Upper lobe of right lung (tissue), 1 donor: ENCODE results near the gene PAGE1. TPM values are rescaled to one million over a fixed set of nuclear protein-coding genes. Genes with fewer than 3 reads are reported as not detected.
"Not testable (repeated sequence)": the region's sequence is repeated elsewhere in the genome, so short reads cannot be mapped to it uniquely, and the experiment has no call there.

Experiments used
- ATAC-seq: fragments of 200-7000 bp; cut with Tn5 transposase; one replicate; pipeline ENCODE4 v1.9.1; 2020; ENCODE audit warnings: mild to moderate bottlenecking, moderate library complexity
- DNase-seq: peaks from one replicate; pipeline ENCODE4 v3.0.0-alpha.2; 2020
- H3K27ac ChIP-seq: fragments of 200-600 bp; one replicate; pipeline ENCODE4 v1.8.0; 2022
- H3K27me3 ChIP-seq: fragments of 200-600 bp; one replicate; pipeline ENCODE4 v1.8.0; 2022; ENCODE audit warnings: mild to moderate bottlenecking
- H3K36me3 ChIP-seq: fragments of 200-600 bp; one replicate; pipeline ENCODE4 v1.8.0; 2022
- H3K4me1 ChIP-seq: fragments of 200-600 bp; one replicate; pipeline ENCODE4 v1.8.0; 2022
- H3K4me3 ChIP-seq: fragments of 200-600 bp; one replicate; pipeline ENCODE4 v1.8.0; 2022; ENCODE audit warnings: mild to moderate bottlenecking
- H3K9me3 ChIP-seq: fragments of 200-600 bp; one replicate; pipeline ENCODE4 v1.8.0; 2022
- CTCF ChIP-seq: fragments of 200-600 bp; IDR thresholded peaks from one replicate; pipeline ENCODE4 v1.8.0; 2022; ENCODE audit warnings: antibody characterized with exemption
- intact Hi-C: fragments of 100-400 bp; cut with DNase I; formaldehyde crosslinking; loops from one replicate; pipeline ENCODE4 v1.11.0; 2022
- total RNA-seq: library from RNA; stranded (reverse); fragmentation: NEBNext Ultra II Directional; extraction: Animal tissue kit (Norgen Biotek cat#: 25700); gene quantifications from one replicate; pipeline ENCODE4 v1.2.1, GENCODE V29; 2021
- donor health status: DM: no; HTN: yes; CAD: no; lungs with severe emphysema.

PAGE1 gene
- total RNA-seq, 1 donor from 2014 or later = not detected

GRCh38 chrX:49725401-49725800 lies 29.6 kb upstream of the PAGE1 start:
- no peak for TF ChIP-seq CTCF
- intact Hi-C loops = no loop called here
- H3K36me3 ChIP-seq = no peaks in the 10 kb centered on the region
- no peaks in the 10 kb centered on the region for H3K4me1 ChIP-seq
- no peaks in the 10 kb centered on the region for H3K9me3 ChIP-seq
- H3K27me3 ChIP-seq = no peaks in the 10 kb centered on the region
- H3K4me3 ChIP-seq = no peak overlapping the region
- no peak overlapping the region for H3K27ac ChIP-seq
- ATAC-seq (no peak), DNase-seq (no peak)

- ATAC-seq, H3K4me1 ChIP-seq, H3K9me3 ChIP-seq, H3K36me3 ChIP-seq, DNase-seq, intact Hi-C loops, H3K27me3 ChIP-seq, H3K4me3 ChIP-seq, H3K27ac ChIP-seq: not testable (repeated sequence)
Observed at GRCh38 chrX:49720106-49720505, 24.3 kb upstream of the PAGE1 start.

- intact Hi-C loops = no loop called here
- ATAC-seq (no peak), DNase-seq (no peak)
Observed at GRCh38 chrX:49712577-49712976, 16.8 kb upstream of the PAGE1 start.

GRCh38 chrX:49710744-49711319 lies 15.0 kb upstream of the PAGE1 start:
- no peaks in the 10 kb centered on the region for H3K27me3 ChIP-seq
- DNase-seq (no peak), ATAC-seq (no peak)
- no peaks in the 10 kb centered on the region for H3K36me3 ChIP-seq
- no peaks in the 10 kb centered on the region for H3K9me3 ChIP-seq
- H3K27ac ChIP-seq = no peak overlapping the region
- no peaks in the 10 kb centered on the region for H3K4me1 ChIP-seq
- no peak for TF ChIP-seq CTCF
- no peak overlapping the region for H3K4me3 ChIP-seq
- intact Hi-C loops = no loop called here

More at GRCh38 chrX:49712577-49712976, 16.8 kb upstream of the PAGE1 start:
- TF ChIP-seq CTCF = no peak
- no peaks in the 10 kb centered on the region for H3K27me3 ChIP-seq
- H3K4me3 ChIP-seq = no peak overlapping the region
- no peaks in the 10 kb centered on the region for H3K4me1 ChIP-seq
- H3K27ac ChIP-seq = no peak overlapping the region
- no peaks in the 10 kb centered on the region for H3K36me3 ChIP-seq
- no peaks in the 10 kb centered on the region for H3K9me3 ChIP-seq

- Histone ChIP-seq H3K36me3 (no peaks in the 10 kb centered on the region), H3K9me3 (no peaks in the 10 kb centered on the region), H3K27me3 (no peaks in the 10 kb centered on the region), H3K4me3 (no peak overlapping the region), H3K27ac (no peak overlapping the region), H3K4me1 (no peaks in the 10 kb centered on the region)
- intact Hi-C loops = no loop called here
- ATAC-seq = no peak
- no peak for DNase-seq
- no peak for TF ChIP-seq CTCF
Observed at GRCh38 chrX:49704691-49705404, 9.1 kb upstream of the PAGE1 start.

GRCh38 chrX:49701933-49702332 lies 6.1 kb upstream of the PAGE1 start:
- no peak for DNase-seq
- Histone ChIP-seq H3K36me3 (no peaks in the 10 kb centered on the region), H3K4me1 (no peaks in the 10 kb centered on the region), H3K27ac (no peak overlapping the region), H3K9me3 (no peaks in the 10 kb centered on the region), H3K4me3 (no peak overlapping the region), H3K27me3 (no peaks in the 10 kb centered on the region)
- no peak for ATAC-seq
- intact Hi-C loops = no loop called here
- no peak for TF ChIP-seq CTCF
